Ectodermal cell (in vitro differentiated cells): Measurements from ENCODE around the gene FSD2.
A peak's percentile ranks its signal among the peaks of the same experiment; 100 is the strongest.
"Not testable (repeated sequence)": the region's sequence is repeated elsewhere in the genome, so short reads cannot be mapped to it uniquely, and the experiment has no call there.

Source experiments
- H3K27ac ChIP-seq: 2 replicates; pipeline ENCODE4 v1.7.0; 2013; ENCODE audit warnings: mild to moderate bottlenecking, low read depth, low read length; ENCODE audit not compliant: insufficient read depth, poor library complexity, severe bottlenecking
- H3K27me3 ChIP-seq: 2 replicates; pipeline ENCODE4 v1.7.0; 2013; ENCODE audit warnings: mild to moderate bottlenecking, low read length; ENCODE audit not compliant: insufficient read depth, control insufficient read depth, poor library complexity, severe bottlenecking
- H3K36me3 ChIP-seq: one replicate; pipeline ENCODE4 v1.7.0; 2013; ENCODE audit warnings: low read length; ENCODE audit not compliant: control insufficient read depth, insufficient read depth
- H3K4me1 ChIP-seq: one replicate; pipeline ENCODE4 v1.7.0; 2013; ENCODE audit warnings: low read length; ENCODE audit not compliant: control insufficient read depth, insufficient read depth
- H3K4me3 ChIP-seq: 2 replicates; pipeline ENCODE4 v1.7.0; 2013; ENCODE audit warnings: low read depth, low read length, control low read depth; ENCODE audit not compliant: insufficient read depth
- H3K9me3 ChIP-seq: 2 replicates; pipeline ENCODE4 v1.7.0; 2013; ENCODE audit warnings: mild to moderate bottlenecking, low read length, moderate library complexity; ENCODE audit not compliant: control insufficient read depth
- WGBS, 2 experiments: methylation state at CpG; one replicate each; pipeline ENCODE4 v1.1.7; 2013; ENCODE audit warnings: missing lambda C conversion rate in 2 of 2; 5-methylcytosine and 5-hydroxymethylcytosine counted together

Gene FSD2

DNA sequence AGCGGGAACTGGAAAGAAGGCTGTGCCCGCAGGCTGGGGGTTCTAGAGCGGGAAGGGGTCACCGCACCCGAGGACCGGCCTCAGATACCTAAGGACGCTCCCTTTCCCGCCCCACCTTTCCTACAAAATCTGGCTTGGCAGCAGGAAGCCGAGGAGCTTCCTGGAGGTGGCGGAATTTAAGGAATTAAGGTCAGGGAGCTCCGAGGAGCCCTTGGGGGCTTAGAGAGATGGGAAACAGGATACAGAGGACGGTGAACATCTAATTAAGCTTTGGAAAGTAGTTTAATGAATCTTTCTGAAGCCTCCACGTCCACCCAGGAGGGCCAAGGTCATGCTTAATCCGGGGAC, 95.7 kb downstream of the FSD2 start:
- no peaks in the 10 kb centered on the region for H3K4me1 ChIP-seq
- peak overlapping the region; percentile 51 for H3K4me3 ChIP-seq
- no peaks in the 10 kb centered on the region for H3K36me3 ChIP-seq
- WGBS, 2 experiments: 21 to 24% methylated on average over 14 of the region's 14 CpGs
- peaks cover 26% of the 10 kb centered on the region for H3K27me3 ChIP-seq
- no peak overlapping the region for H3K27ac ChIP-seq
- no peaks in the 10 kb centered on the region for H3K9me3 ChIP-seq

DNA sequence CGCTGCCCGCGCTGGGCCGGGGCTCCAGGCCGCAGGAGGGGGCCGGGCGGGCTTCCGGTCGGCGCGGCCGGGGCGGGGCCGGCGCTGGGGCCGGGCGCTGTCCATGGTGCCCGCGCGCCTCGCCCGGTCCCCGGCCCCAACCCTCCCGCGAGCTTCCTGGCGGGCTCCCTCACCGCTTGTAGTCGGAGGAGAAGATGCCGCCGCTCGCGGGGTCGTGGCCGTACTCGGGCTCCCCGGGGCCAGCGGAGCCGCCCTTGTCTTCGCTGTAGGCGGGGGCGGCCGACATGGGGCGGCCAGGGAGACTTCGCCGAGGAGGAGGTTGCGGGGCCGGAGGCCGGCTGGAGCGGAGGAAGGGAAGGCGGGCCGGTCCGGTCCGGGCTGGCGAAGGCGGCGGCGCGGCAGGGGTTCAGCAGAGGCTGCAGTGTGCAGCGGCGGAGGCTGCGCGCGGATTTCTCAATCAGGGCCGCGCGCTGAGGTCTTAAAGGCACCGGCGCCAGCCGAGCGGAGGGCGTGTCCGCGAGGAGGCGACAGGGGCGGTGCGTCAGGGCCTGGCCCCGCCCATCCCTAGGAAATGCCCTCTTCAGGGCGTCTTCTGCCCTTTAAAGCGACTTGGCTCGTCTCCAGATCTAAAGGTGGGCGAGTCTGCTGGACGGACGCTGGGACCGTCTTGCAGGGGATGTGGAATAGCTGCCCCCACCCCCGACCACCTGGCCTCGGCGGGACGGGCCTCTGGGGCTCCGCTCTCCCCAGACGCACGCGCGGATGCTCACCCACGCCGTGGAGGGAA, 96.3 kb downstream of the FSD2 start, which contains the start of gene AP3B2:
Gene AP3B2, minus strand, starts transcription at position 455 of the 787 bp plus-strand sequence. Its CDS starts 169 bp downstream, at position 286.
- Histone ChIP-seq H3K9me3 (no peaks in the 10 kb centered on the region), H3K4me3 (peak within 1 kb of the TSS; percentile 51), H3K27me3 (peaks cover 26% of the 10 kb centered on the region), H3K27ac (no peak within 1 kb of the TSS), H3K36me3 (no peaks in the 10 kb centered on the region), H3K4me1 (no peaks in the 10 kb centered on the region)
- 1% methylated on average over 95 of the region's 95 CpGs for WGBS, 2 experiments

DNA sequence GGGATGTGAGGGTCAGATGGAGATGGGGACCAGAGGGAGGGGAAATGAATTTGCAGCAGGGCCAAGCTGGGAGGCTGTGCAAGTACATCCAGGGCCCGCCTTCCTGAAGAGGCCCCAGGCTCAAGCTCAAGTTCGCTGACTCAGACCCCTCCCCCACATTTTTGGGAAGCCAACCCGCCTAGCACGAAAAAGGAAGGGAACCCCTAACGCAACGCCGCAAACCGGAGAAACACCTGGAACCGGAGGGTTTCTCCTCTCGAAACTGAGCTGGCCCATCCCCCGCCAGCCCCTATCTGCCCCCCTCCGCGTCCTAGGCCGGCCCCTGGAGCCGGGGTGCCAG, 96.8 kb downstream of the FSD2 start:
- WGBS, 2 experiments: 1% methylated on average over 15 of the region's 15 CpGs
- H3K27ac ChIP-seq: no peak overlapping the region
- no peaks in the 10 kb centered on the region for H3K4me1 ChIP-seq

DNA sequence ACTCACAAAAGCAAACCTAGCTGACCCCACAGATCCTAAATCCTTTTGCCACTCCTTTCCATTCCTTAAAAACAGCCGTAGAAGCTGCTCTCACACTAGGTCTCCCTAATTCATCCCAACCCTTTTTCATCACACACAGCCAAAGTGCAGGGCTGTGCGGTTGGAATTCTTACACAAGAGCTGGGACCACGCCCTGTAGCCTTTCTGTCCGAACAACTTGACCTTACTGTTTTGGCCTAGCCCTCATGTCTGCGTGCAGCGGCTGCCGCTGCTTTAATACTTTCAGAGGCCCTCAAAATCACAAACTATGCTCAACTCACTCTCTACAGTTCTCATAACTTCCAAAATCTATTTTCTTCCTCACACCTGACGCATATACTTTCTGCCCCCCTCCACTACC, 100.0 kb downstream of the FSD2 start:
- not testable (repeated sequence) for H3K4me3 ChIP-seq, H3K9me3 ChIP-seq, H3K4me1 ChIP-seq, H3K36me3 ChIP-seq, H3K27ac ChIP-seq
- peaks cover 17% of the 10 kb centered on the region for H3K27me3 ChIP-seq
- WGBS, 2 experiments: 93 to 96% methylated on average over 8 of the region's 8 CpGs

More for the DNA sequence above, 96.8 kb downstream of the FSD2 start:
- no peaks in the 10 kb centered on the region for H3K9me3 ChIP-seq
- H3K36me3 ChIP-seq: no peaks in the 10 kb centered on the region
- peak overlapping the region; percentile 51 for H3K4me3 ChIP-seq
- peaks cover 26% of the 10 kb centered on the region for H3K27me3 ChIP-seq
